ENCODE measurements around the gene CLPX. TPM values are rescaled to one million over a fixed set of nuclear protein-coding genes. Genes with fewer than 3 reads are reported as not detected.
A peak's percentile ranks its signal among the peaks of the same experiment; 100 is the strongest.

CLPX gene
- total RNA-seq, 1 donor from 2014 or later: 58.7 TPM

DNA sequence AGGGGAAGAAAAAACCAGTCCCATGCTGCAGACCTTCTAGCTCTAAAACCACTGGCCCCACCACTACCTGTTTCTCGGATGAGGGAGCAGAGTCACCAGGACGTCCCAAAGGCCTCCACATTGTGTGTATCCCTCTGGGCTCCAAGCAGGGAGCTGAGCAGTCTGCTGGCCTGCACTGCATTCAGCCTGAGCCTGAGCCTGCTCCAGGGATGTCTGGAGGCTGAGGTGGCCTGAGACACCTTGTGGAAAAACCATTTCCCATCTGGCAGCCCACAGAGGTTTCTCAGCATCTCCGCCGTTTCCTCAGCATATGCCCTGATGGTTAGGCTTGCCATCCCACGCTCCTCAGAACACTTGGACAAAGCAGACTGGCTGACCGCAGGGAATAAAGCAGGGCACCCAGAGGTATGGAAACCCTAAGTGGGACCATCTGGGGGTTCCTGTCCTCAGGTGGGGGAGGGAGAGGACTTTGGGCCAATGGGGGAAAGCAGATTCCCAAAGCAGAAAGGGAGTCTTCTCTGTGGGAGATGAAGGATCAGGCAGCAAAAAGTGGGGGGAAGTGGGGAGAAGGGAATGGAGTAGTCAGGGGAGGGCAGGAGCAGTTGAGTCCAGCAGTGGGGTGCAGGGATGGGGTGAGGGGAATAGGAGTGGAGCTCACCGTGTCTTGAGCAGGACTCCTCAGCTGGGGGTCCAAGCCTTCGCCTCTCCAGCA lies 25.8 kb upstream of the CLPX start, which contains the start of gene CILP:
Gene CILP (minus strand): TSS at position 704 of the 712 bp plus-strand sequence. CDS start 1,718 bp downstream, outside the sequence.
- no peaks in the 10 kb centered on the region for H3K9me3 Mint-ChIP-seq
- H3K36me3 Mint-ChIP-seq: no peaks in the 10 kb centered on the region
- H3K4me1 Mint-ChIP-seq: peaks cover 31% of the 10 kb centered on the region

DNA sequence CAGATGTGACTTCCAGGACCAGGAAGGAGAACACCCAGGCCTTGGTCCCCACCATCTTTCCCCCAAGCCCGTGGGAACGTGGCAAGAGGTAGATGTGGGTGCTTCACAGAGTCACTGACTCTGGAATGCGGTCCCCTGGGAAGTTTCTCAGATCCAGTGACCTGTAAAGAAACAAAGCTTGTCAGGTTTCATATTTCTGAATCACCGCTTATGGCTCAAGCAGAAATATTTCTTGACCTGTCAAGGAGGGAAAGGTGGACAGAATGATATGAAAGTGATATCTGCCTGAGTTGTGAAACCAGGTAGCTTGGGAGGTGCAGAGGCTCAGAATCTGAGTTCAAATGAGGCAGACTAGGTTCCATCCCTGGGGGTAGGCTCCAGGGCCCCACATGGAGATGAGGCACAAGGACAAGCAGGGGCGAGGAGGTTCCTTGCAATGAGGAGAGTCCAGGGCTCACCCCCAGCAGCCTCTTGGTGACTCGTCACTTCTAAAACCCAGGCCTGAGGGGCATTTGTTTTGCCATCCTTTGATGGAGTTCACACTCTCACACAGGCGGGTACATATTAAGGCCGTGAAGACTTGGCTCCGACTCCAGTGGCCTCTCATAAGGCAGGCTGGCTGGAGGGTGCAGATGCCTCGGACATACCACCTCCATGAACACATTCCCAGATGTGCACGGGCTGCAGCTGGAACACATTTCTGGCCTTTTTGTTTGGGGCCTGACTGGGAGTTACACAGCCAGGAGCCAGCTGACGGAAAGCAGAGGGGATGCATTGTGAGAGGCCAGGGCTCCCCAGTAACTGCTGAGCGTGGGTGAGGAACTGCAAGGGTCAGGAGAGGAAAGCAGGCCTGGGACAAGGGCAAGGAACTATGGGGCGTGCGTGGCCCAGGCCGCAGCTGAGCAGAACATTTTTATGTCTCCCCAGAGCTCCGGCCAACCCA lies 24.8 kb upstream of the CLPX start:
- H3K9me3 Mint-ChIP-seq: no peaks in the 10 kb centered on the region
- TF ChIP-seq, protein P1, sequence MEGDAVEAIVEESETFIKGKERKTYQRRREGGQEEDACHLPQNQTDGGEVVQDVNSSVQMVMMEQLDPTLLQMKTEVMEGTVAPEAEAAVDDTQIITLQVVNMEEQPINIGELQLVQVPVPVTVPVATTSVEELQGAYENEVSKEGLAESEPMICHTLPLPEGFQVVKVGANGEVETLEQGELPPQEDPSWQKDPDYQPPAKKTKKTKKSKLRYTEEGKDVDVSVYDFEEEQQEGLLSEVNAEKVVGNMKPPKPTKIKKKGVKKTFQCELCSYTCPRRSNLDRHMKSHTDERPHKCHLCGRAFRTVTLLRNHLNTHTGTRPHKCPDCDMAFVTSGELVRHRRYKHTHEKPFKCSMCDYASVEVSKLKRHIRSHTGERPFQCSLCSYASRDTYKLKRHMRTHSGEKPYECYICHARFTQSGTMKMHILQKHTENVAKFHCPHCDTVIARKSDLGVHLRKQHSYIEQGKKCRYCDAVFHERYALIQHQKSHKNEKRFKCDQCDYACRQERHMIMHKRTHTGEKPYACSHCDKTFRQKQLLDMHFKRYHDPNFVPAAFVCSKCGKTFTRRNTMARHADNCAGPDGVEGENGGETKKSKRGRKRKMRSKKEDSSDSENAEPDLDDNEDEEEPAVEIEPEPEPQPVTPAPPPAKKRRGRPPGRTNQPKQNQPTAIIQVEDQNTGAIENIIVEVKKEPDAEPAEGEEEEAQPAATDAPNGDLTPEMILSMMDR (IDR thresholded peaks at IDR 0.05; ENCODE audit: unreplicated experiment): no peak

More for the DNA sequence above, 25.8 kb upstream of the CLPX start, which contains the start of gene CILP:
- DNase-seq (ENCODE audit: low spot score in 2 of 2, unreplicated experiment in 2 of 2): no peak
- Mint-ChIP-seq H3K27me3 (ENCODE audit: low read depth) (no peaks in the 10 kb centered on the region), H3K27ac (no peak within 1 kb of the TSS), H3K4me3 (no peak within 1 kb of the TSS)
- TF ChIP-seq, protein P1 (IDR thresholded peaks at IDR 0.05; ENCODE audit: unreplicated experiment): no peak

DNA sequence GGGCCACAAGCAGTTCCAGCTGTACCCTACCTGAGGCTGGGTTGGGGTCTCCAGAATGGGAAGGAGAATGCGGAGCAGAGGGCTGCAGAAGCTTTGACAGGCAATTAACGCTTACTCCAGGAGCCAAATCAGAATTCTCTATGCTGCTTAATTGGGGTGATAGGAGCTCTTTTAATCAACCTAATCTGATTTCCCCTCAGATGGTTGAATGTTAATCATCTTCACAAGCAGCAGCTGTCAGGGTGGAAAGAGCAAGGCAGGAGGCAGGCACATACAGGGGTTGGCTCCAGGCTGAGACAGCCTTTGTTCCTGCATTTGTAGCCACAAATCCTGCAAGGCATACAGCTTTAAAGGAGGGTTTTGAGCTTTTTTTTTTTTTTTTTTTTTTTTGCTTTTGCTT lies 23.5 kb upstream of the CLPX start:
- DNase-seq (ENCODE audit: low spot score in 2 of 2, unreplicated experiment in 2 of 2): no peak
- Mint-ChIP-seq H3K36me3 (no peaks in the 10 kb centered on the region), H3K9me3 (no peaks in the 10 kb centered on the region), H3K27me3 (ENCODE audit: low read depth) (no peaks in the 10 kb centered on the region), H3K27ac (no peak overlapping the region), H3K4me1 (peaks cover 31% of the 10 kb centered on the region), H3K4me3 (no peak overlapping the region)
- TF ChIP-seq, protein P1 (IDR thresholded peaks at IDR 0.05; ENCODE audit: unreplicated experiment): no peak

More for the DNA sequence above, 24.8 kb upstream of the CLPX start:
- H3K27me3 Mint-ChIP-seq (ENCODE audit: low read depth): no peaks in the 10 kb centered on the region
- H3K4me1 Mint-ChIP-seq: peaks cover 31% of the 10 kb centered on the region
- peak overlapping the region; percentile 51 for H3K27ac Mint-ChIP-seq
- H3K36me3 Mint-ChIP-seq: no peaks in the 10 kb centered on the region
- no peak for DNase-seq (ENCODE audit: low spot score in 2 of 2, unreplicated experiment in 2 of 2)
- H3K4me3 Mint-ChIP-seq: no peak overlapping the region

DNA sequence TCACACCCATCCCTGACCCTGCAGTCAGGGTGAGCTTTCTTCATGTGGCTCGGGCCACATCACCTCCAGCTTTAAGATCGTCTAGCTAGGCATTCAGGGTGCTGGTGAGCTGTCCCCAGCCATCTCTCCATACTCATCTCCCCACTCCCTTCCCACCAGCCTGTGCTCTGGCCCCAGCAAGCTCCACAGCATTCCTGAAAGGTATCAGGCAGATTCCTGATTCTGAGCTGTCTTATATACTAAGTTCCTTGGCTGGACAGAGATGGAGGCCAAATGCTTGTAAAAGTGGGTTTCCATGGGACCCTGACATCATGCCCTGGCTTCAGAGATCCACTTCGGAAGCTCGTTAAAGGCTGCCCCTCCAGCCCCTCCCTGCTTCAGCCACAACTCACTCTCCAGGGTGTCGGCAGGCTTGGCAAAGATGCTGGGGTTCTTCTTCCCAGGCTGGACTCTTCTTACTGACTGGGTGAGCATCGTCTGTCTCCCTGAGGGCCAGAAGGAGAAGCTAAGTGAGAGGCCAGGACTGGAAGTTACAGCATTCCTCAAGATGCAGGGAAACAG lies 22.2 kb upstream of the CLPX start:
- Mint-ChIP-seq H3K4me1 (peaks cover 31% of the 10 kb centered on the region), H3K27me3 (ENCODE audit: low read depth) (no peaks in the 10 kb centered on the region), H3K27ac (no peak overlapping the region), H3K4me3 (no peak overlapping the region), H3K36me3 (no peaks in the 10 kb centered on the region), H3K9me3 (no peaks in the 10 kb centered on the region)
- TF ChIP-seq, protein P1 (IDR thresholded peaks at IDR 0.05; ENCODE audit: unreplicated experiment): no peak
- no peak for DNase-seq (ENCODE audit: low spot score in 2 of 2, unreplicated experiment in 2 of 2)

DNA sequence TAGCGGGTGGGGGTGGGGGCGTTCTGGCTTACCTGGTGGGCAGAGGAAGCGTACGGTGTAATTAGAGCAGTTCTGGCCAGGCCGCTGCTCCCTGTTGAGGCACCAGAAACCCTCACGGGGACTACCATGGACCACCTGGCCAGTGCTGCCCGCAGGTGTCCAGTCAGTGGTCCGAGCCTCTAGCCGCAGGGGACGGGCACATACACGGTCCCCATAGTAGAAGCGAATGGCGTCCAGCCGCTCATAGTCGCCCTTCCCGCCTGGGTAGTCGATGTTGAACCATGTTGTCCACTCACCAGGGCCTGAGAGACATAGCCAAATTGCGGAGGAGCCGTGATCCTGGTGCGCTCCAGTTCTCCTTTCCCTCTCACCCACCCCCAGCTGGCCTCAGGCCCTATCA lies 21.6 kb upstream of the CLPX start:
- Mint-ChIP-seq H3K9me3 (no peaks in the 10 kb centered on the region), H3K27ac (no peak overlapping the region), H3K4me1 (peaks cover 27% of the 10 kb centered on the region), H3K4me3 (no peak overlapping the region), H3K36me3 (no peaks in the 10 kb centered on the region), H3K27me3 (ENCODE audit: low read depth) (no peaks in the 10 kb centered on the region)
- no peak for DNase-seq (ENCODE audit: low spot score in 2 of 2, unreplicated experiment in 2 of 2)
- TF ChIP-seq, protein P1 (IDR thresholded peaks at IDR 0.05; ENCODE audit: unreplicated experiment): no peak
